OCI-LY7 (cell line): Measurements from ENCODE around the gene CYB5R4.

ENCODE experiments used
- CTCF ChIP-seq: fragments of 200-600 bp; sonication (generic); conservative IDR thresholded peaks from 2 replicates; pipeline ENCODE4 v1.5.1; 2014; ENCODE audit warnings: mild to moderate bottlenecking, antibody characterized with exemption, low read length, moderate library complexity, mixed read lengths
- EZH2phosphoT487 ChIP-seq: fragments of 200-600 bp; sonication (generic); IDR thresholded peaks from 2 replicates; pipeline ENCODE4 v1.6.1; 2018; ENCODE audit warnings: low read depth, borderline replicate concordance, mild to moderate bottlenecking, mixed run types, antibody characterized with exemption, low read length, moderate library complexity, mixed read lengths

GRCh38 chr6:83875843-83876242, 16.4 kb downstream of the CYB5R4 start:
- TF ChIP-seq CTCF (no peak), EZH2phosphoT487 (no peak)
